Activated T-helper 2 cell treated with anti-CD3 and anti-CD28 coated beads, Interferon-gamma antibody, Interleukin-2, Interleukin-4, amounts not matched to agents 10 μg/mL and 5 μg/mL and 100 μg/mL, durations not matched to agents 14 hours and 24 hours and 36 hours (primary cell): ENCODE data around the gene TRIM56. TPM values are rescaled to one million over a fixed set of nuclear protein-coding genes. Genes with fewer than 3 reads are reported as not detected.
"Not testable (repeated sequence)": the region's sequence is repeated elsewhere in the genome, so short reads cannot be mapped to it uniquely, and the experiment has no call there.

Experiments used
- DNase-seq: peaks from one replicate; pipeline ENCODE4 v3.0.0; 2021; ENCODE audit warnings: low spot score
- H3K27ac Mint-ChIP-seq: one replicate; pipeline ENCODE4 v1.8.0; 2021; ENCODE audit warnings: mixed read lengths
- H3K27me3 Mint-ChIP-seq: one replicate; pipeline ENCODE4 v1.8.0; 2021; ENCODE audit warnings: low read depth, mixed read lengths
- H3K36me3 Mint-ChIP-seq: one replicate; pipeline ENCODE4 v1.8.0; 2021; ENCODE audit warnings: low read depth, mixed read lengths
- H3K4me1 Mint-ChIP-seq: one replicate; pipeline ENCODE4 v1.8.0; 2021; ENCODE audit warnings: low read depth, mixed read lengths
- H3K4me3 Mint-ChIP-seq: one replicate; pipeline ENCODE4 v1.8.0; 2021; ENCODE audit warnings: low read depth, mild to moderate bottlenecking, moderate library complexity, mixed read lengths
- H3K9me3 Mint-ChIP-seq: one replicate; pipeline ENCODE4 v1.8.0; 2021; ENCODE audit warnings: mixed read lengths
- intact Hi-C: fragments of 100-400 bp; cut with micrococcal nuclease; formaldehyde crosslinking; loops from one replicate; pipeline ENCODE4 v1.15.1; 2023
- total RNA-seq: library from RNA; stranded (reverse); gene quantifications from 2 replicates; pipeline ENCODE4 v1.2.3, GENCODE V29; 2022

TRIM56 gene
- 42.6 and 43.8 TPM in 2 replicates for total RNA-seq

DNA sequence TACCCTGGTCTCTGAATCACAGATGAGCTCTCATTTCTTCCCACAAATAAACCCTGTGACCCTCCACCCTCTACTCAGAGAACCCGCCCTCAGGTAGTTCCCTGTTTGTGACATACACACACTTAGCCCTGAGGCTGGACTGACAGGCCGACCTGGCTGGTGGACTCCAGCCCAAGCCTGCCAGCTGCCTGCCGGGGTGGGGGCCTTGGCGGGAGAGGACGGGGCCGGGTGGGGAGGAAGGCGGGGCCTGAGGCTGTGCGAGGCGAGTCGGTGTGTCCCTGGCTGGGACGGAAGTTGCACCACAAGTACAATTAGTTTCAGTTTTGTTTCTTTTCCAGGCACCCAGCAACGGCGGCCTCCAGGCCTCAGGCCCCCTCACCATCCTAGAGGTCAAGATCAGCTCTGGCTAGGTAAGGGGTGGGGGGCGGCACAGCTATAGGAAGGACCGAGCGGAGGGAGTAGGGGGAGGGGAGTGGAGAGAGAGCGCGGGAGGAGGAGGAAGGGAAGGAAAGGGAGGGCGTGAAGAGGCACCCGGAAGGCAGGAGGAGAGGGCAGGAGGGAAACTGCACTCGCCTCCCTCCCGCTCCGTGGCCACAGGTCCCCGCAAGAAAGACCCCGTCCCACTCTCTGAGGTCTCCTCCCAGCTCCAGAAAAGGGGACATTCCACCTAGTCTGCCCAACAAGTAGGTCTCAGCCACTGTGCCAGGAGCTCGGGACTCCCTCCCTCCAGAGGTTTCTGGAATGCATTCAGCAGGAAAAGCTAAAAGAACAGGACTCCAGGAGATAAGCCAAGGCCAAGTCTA lies at the start of gene TRIM56:
TRIM56 (plus strand) TSS at position 320 of the 803 bp plus-strand sequence. CDS start 1,832 bp downstream, outside the sequence.
- Mint-ChIP-seq H3K4me3 (peak within 1 kb of the TSS; percentile 100), H3K4me1 (peaks cover 17% of the 10 kb centered on the region), H3K27ac (peak within 1 kb of the TSS; percentile 99), H3K36me3 (peaks cover 27% of the 10 kb centered on the region), H3K9me3 (no peaks in the 10 kb centered on the region), H3K27me3 (no peaks in the 10 kb centered on the region)
- intact Hi-C loops = loop anchor here (1.0 kb wide), 1 partner anchor 53 kb away; no protein-coding TSS in a partner anchor
- peak; percentile 73 for DNase-seq

DNA sequence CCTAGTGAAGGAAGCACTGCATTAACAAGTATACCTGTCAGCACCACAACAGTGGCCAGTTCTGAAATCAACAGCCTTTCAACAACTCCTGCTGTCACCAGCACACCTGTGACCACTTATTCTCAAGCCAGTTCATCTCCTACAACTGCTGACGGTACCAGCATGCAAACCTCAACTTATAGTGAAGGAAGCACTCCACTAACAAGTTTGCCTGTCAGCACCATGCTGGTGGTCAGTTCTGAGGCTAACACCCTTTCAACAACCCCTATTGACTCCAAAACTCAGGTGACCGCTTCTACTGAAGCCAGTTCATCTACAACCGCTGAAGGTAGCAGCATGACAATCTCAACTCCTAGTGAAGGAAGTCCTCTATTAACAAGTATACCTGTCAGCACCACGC lies 49.3 kb upstream of the TRIM56 start:
- no peak for DNase-seq
- no peaks in the 10 kb centered on the region for H3K4me1 Mint-ChIP-seq
- H3K27me3 Mint-ChIP-seq = peaks cover 3% of the 10 kb centered on the region
- no peak overlapping the region for H3K27ac Mint-ChIP-seq
- H3K4me3 Mint-ChIP-seq = no peak overlapping the region
- H3K36me3 Mint-ChIP-seq = no peaks in the 10 kb centered on the region
- intact Hi-C loops = no loop called here
- H3K9me3 Mint-ChIP-seq = no peaks in the 10 kb centered on the region

- DNase-seq, H3K4me1 Mint-ChIP-seq, H3K27me3 Mint-ChIP-seq, H3K4me3 Mint-ChIP-seq, H3K36me3 Mint-ChIP-seq, H3K27ac Mint-ChIP-seq, H3K9me3 Mint-ChIP-seq, intact Hi-C loops: not testable (repeated sequence)
Measured at GRCh38 chr7:101041283-101041682, 44.0 kb upstream of the TRIM56 start.

GRCh38 chr7:101058355-101058754 lies 26.9 kb upstream of the TRIM56 start:
- H3K9me3 Mint-ChIP-seq = no peaks in the 10 kb centered on the region
- H3K4me1 Mint-ChIP-seq = peaks cover 2% of the 10 kb centered on the region
- peak; percentile 38 for DNase-seq
- H3K27ac Mint-ChIP-seq = no peak overlapping the region
- no peak overlapping the region for H3K4me3 Mint-ChIP-seq
- H3K27me3 Mint-ChIP-seq = peaks cover 8% of the 10 kb centered on the region
- H3K36me3 Mint-ChIP-seq = no peaks in the 10 kb centered on the region
- intact Hi-C loops = no loop called here

DNA sequence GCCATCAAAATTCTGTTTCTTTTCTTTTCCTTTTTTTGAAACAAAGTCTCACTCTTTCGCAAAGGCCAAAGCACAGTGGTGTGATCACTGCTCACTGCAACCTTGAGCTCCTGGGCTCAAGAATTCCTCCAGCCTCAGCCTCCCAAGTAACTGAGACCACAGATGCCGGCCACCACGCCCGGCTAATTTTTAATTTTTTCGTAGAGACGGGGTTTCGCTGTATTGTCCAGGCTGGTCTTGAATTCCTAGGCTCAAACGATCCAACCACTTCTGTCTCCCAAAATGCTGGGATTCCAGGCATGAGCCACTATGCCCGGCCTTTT lies 25.7 kb upstream of the TRIM56 start:
- intact Hi-C loops = loop anchor here (1.0 kb wide), 2 partner anchors 93 to 162 kb away; no protein-coding TSS in a partner anchor
- Mint-ChIP-seq H3K4me3 (no peak overlapping the region), H3K27ac (no peak overlapping the region), H3K27me3 (peaks cover 14% of the 10 kb centered on the region), H3K9me3 (no peaks in the 10 kb centered on the region), H3K4me1 (peaks cover 2% of the 10 kb centered on the region), H3K36me3 (no peaks in the 10 kb centered on the region)
- no peak for DNase-seq

GRCh38 chr7:101060992-101061391 lies 24.3 kb upstream of the TRIM56 start:
- Mint-ChIP-seq H3K27me3 (peaks cover 18% of the 10 kb centered on the region), H3K4me3 (no peak overlapping the region)

GRCh38 chr7:101064176-101064550 lies 21.1 kb upstream of the TRIM56 start:
- H3K4me3 Mint-ChIP-seq, H3K4me1 Mint-ChIP-seq, H3K27ac Mint-ChIP-seq, DNase-seq, intact Hi-C loops, H3K36me3 Mint-ChIP-seq, H3K9me3 Mint-ChIP-seq: not testable (repeated sequence)
- H3K27me3 Mint-ChIP-seq = peaks cover 16% of the 10 kb centered on the region

More at GRCh38 chr7:101060992-101061391, 24.3 kb upstream of the TRIM56 start:
- no peaks in the 10 kb centered on the region for H3K36me3 Mint-ChIP-seq
- H3K27ac Mint-ChIP-seq = no peak overlapping the region
- no peaks in the 10 kb centered on the region for H3K9me3 Mint-ChIP-seq
- peaks cover 2% of the 10 kb centered on the region for H3K4me1 Mint-ChIP-seq
- no peak for DNase-seq
- intact Hi-C loops = no loop called here

DNA sequence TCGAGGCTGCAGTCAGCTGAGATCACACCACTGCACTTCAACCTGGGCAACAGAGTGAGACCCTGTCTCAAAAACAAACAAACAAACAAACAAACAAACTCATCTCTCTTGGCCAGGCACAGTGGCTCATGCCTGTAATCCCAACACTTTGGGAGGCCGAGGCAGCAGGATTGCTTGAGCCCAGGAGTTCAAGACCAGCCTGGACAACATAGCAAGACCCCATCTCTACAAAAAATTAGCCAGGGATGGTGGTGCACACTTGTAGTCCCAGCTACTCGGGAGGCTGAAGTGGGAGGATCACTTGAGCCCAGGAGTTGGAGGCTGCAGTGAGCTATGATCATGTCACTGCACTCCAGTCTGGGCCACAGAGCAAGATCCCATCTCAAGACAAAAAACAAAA lies 20.1 kb upstream of the TRIM56 start:
- intact Hi-C loops, H3K36me3 Mint-ChIP-seq, H3K27ac Mint-ChIP-seq, H3K4me1 Mint-ChIP-seq, H3K4me3 Mint-ChIP-seq, H3K9me3 Mint-ChIP-seq, DNase-seq: not testable (repeated sequence)
- peaks cover 16% of the 10 kb centered on the region for H3K27me3 Mint-ChIP-seq

- Mint-ChIP-seq H3K27ac (no peak overlapping the region), H3K27me3 (peaks cover 16% of the 10 kb centered on the region), H3K4me3 (no peak overlapping the region), H3K36me3 (no peaks in the 10 kb centered on the region), H3K9me3 (no peaks in the 10 kb centered on the region), H3K4me1 (no peaks in the 10 kb centered on the region)
- DNase-seq = no peak
- intact Hi-C loops = no loop called here
Measured at GRCh38 chr7:101066141-101066832, 19.0 kb upstream of the TRIM56 start.

DNA sequence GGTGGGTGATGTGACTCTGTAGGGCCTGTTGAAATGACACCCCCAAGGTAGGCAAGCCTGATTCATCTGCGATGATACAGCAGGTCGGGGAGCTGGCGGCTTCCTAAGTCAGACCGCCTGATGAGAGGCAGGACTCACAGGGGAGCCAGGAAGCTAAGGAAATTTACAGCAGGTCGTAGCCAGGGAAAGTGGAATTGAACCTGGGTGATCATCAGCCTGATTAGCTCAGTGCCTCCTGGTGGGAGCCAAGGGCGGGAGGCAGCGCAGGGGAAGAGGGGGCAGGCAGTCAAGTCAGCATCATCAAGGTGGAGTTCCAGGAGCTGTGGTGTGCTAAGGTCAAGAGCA lies 18.5 kb upstream of the TRIM56 start:
- Mint-ChIP-seq H3K36me3 (no peaks in the 10 kb centered on the region), H3K4me3 (no peak overlapping the region), H3K9me3 (no peaks in the 10 kb centered on the region), H3K4me1 (no peaks in the 10 kb centered on the region), H3K27ac (no peak overlapping the region), H3K27me3 (peaks cover 18% of the 10 kb centered on the region)
- intact Hi-C loops = no loop called here
- DNase-seq = no peak

DNA sequence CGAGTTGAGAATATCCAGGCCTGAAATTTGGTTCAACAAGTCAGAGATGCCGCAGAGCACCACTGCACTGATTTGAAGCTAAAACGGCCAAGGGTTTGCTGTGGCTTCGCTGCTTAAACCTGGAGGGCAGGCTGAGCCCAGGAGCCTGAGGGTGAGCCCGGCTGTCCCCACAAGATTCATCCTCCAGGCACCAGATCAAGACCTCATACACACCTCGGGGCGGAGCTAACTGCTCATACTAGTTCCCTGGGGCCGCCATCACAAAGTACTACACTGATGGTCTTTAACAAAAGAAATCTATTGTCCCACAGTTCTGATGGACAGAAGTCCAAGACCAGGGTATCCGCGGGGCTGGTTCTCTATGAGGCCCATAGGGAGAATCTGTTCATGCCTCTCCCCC lies 16.9 kb upstream of the TRIM56 start:
- Mint-ChIP-seq H3K4me1 (no peaks in the 10 kb centered on the region), H3K27me3 (peaks cover 21% of the 10 kb centered on the region), H3K4me3 (no peak overlapping the region), H3K9me3 (no peaks in the 10 kb centered on the region), H3K36me3 (no peaks in the 10 kb centered on the region), H3K27ac (no peak overlapping the region)
- DNase-seq = no peak
- intact Hi-C loops = no loop called here

- H3K4me1 Mint-ChIP-seq, H3K27ac Mint-ChIP-seq, H3K4me3 Mint-ChIP-seq, H3K9me3 Mint-ChIP-seq, intact Hi-C loops, DNase-seq, H3K36me3 Mint-ChIP-seq: not testable (repeated sequence)
- peaks cover 13% of the 10 kb centered on the region for H3K27me3 Mint-ChIP-seq
Measured at GRCh38 chr7:101071362-101072104, 13.7 kb upstream of the TRIM56 start.

GRCh38 chr7:101075646-101076045 lies 9.6 kb upstream of the TRIM56 start:
- peaks cover 4% of the 10 kb centered on the region for H3K4me1 Mint-ChIP-seq
- H3K27ac Mint-ChIP-seq = no peak overlapping the region
- no peaks in the 10 kb centered on the region for H3K9me3 Mint-ChIP-seq
- no peak overlapping the region for H3K4me3 Mint-ChIP-seq
- intact Hi-C loops = no loop called here
- peaks cover 10% of the 10 kb centered on the region for H3K27me3 Mint-ChIP-seq
- no peak for DNase-seq
- H3K36me3 Mint-ChIP-seq = no peaks in the 10 kb centered on the region
